ENCODE data around the gene ALKAL2. TPM values are rescaled to one million over a fixed set of nuclear protein-coding genes. Genes with fewer than 3 reads are reported as not detected.
A peak's percentile ranks its signal among the peaks of the same experiment; 100 is the strongest.

ALKAL2 gene
- total and polyA plus RNA-seq, 2 of the 13 experiments (the other 11 are each of a cell fraction or from before 2014, with no cell fraction given), result 0.22 to 1.7 TPM

- TF ChIP-seq TCF7L2 (IDR thresholded peaks at IDR 0.05; ENCODE audit: low read depth, low read length), result no peak
- peak; percentile 85 for TF ChIP-seq MIXL1 (CRISPR knock-in tag; IDR thresholded peaks at IDR 0.05)
- peak; percentile 77; the same call in 1 of the 2 replicates for TF ChIP-seq ZNF670 (CRISPR knock-in tag; IDR thresholded peaks at IDR 0.05; ENCODE audit: borderline replicate concordance)
- TF ChIP-seq RFXAP (CRISPR knock-in tag; IDR thresholded peaks at IDR 0.05; ENCODE audit: borderline replicate concordance), result peak; percentile 80
- TF ChIP-seq ZNF20 (CRISPR knock-in tag; IDR thresholded peaks at IDR 0.05), result no peak
- TF ChIP-seq ZNF558 (CRISPR knock-in tag; IDR thresholded peaks at IDR 0.05; ENCODE audit: borderline replicate concordance), result no peak
- TF ChIP-seq RXRA (CRISPR knock-in tag; IDR thresholded peaks at IDR 0.05), result peak; percentile 93; the same call in 1 of the 2 replicates
- peak; percentile 29 to 44; a peak in 1 of 4 replicates for TF ChIP-seq POLR2A (IDR thresholded peaks at IDR 0.05; ENCODE audit: insufficient read depth in 1 of 2, low read depth in 2 of 2, low read length in 2 of 2)
- peak; percentile 84; the same call in 1 of the 2 replicates for TF ChIP-seq ZNF292 (CRISPR knock-in tag; IDR thresholded peaks at IDR 0.05; ENCODE audit: borderline replicate concordance, low read depth)
- peak; percentile 77 for TF ChIP-seq ZNF781 (CRISPR knock-in tag; IDR thresholded peaks at IDR 0.05; ENCODE audit: borderline replicate concordance, not compliant biosample characterization)
- TF ChIP-seq NKX3-1 (CRISPR knock-in tag; IDR thresholded peaks at IDR 0.05), result 0 out of 2 replicates have a peak, but pooled peaks have one; percentile 66
- no peak for TF ChIP-seq ZNF512 (CRISPR knock-in tag; IDR thresholded peaks at IDR 0.05)
- peak in 1 of 2 experiments; percentile 93; a peak in 2 of 4 replicates for TF ChIP-seq EP300 (IDR thresholded peaks at IDR 0.05; ENCODE audit: low read depth in 2 of 2, low read length in 2 of 2)
- TF ChIP-seq EP300 (CRISPR knock-in tag; IDR thresholded peaks at IDR 0.05; ENCODE audit: borderline replicate concordance), result peak; percentile 89
- no peak for TF ChIP-seq MTF1 (CRISPR knock-in tag; IDR thresholded peaks at IDR 0.05)
- no peak for TF ChIP-seq ZFP62 (CRISPR knock-in tag; IDR thresholded peaks at IDR 0.05)
- peak; percentile 77; the same call in 1 of the 2 replicates for TF ChIP-seq AHDC1 (CRISPR knock-in tag; IDR thresholded peaks at IDR 0.05; ENCODE audit: borderline replicate concordance)
- TF ChIP-seq NR0B2 (CRISPR knock-in tag; IDR thresholded peaks at IDR 0.05), result no peak
- TF ChIP-seq TGIF2 (CRISPR knock-in tag; IDR thresholded peaks at IDR 0.05), result peak; percentile 72; the same call in 1 of the 2 replicates
- peak; percentile 52 for TF ChIP-seq TFDP2 (CRISPR knock-in tag; IDR thresholded peaks at IDR 0.05)
- peak; percentile 97 for TF ChIP-seq IKZF5 (CRISPR knock-in tag; IDR thresholded peaks at IDR 0.05)
Observed at GRCh38 chr2:249538-250042, 38.3 kb downstream of the ALKAL2 start (continued).

All from HepG2 (cell line).